Measurements from ENCODE around the gene TMEM127.

TMEM127 gene

DNA sequence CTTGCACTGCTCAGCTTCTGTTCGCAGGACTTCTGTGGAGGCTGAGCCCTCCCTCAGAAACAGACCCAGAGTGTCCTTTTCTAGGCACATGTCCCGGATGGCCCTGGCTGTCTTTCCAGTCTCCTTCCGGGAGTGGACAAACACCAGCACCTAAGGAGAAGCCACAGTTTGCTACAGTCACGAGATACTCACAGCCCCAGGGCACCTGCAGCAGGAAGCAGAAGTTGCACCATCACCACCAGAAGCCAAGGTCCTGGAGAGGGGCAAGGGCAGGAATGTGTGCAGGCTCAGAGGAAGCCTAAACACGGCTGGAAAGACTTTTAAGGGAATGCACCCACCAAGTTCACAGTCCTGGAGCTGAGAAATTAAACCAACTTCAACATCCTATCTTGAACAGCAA is 26.0 kb upstream of the TMEM127 start:
- H3K27ac ChIP-seq (ENCODE audit: poor library complexity, severe bottlenecking) = no peak overlapping the region

DNA sequence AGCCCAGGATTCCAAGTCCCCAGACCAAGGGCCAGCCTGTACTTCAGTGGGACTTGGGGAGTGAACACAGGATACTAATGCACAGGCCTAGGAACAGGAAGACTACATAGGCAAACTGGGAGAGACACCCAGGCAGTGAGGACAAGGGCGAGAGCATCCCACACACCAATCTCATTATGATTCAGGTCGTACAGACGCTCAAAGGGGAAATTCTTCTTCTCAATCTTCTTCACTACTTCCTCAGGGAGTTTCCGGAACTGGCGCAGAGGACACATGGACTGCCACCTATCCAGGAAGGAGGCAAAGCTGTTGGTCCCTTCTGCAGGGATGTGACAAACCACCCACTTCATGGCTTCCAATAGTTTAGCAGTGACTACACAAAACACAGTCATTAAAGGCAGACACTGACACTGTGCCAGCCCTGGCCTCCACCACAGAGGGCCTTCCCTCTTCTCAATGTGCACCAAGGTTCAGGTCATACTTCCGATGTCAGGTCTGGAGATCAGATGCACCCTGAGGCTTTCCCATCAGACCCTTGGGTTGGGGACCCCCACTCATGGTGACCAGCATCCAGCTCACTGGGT is 21.6 kb upstream of the TMEM127 start:
- Histone ChIP-seq H3K4me1 (ENCODE audit: insufficient read depth, poor library complexity, severe bottlenecking) (no peaks in the 10 kb centered on the region), H3K27ac (ENCODE audit: poor library complexity, severe bottlenecking) (no peak overlapping the region), H3K36me3 (ENCODE audit: low read depth) (peaks cover 98% of the 10 kb centered on the region), H3K9me3 (ENCODE audit: severe bottlenecking) (no peaks in the 10 kb centered on the region), H3K4me3 (ENCODE audit: severe bottlenecking) (no peak overlapping the region), H3K27me3 (ENCODE audit: insufficient read depth, poor library complexity, severe bottlenecking) (no peaks in the 10 kb centered on the region)
- TF ChIP-seq, protein P1, sequence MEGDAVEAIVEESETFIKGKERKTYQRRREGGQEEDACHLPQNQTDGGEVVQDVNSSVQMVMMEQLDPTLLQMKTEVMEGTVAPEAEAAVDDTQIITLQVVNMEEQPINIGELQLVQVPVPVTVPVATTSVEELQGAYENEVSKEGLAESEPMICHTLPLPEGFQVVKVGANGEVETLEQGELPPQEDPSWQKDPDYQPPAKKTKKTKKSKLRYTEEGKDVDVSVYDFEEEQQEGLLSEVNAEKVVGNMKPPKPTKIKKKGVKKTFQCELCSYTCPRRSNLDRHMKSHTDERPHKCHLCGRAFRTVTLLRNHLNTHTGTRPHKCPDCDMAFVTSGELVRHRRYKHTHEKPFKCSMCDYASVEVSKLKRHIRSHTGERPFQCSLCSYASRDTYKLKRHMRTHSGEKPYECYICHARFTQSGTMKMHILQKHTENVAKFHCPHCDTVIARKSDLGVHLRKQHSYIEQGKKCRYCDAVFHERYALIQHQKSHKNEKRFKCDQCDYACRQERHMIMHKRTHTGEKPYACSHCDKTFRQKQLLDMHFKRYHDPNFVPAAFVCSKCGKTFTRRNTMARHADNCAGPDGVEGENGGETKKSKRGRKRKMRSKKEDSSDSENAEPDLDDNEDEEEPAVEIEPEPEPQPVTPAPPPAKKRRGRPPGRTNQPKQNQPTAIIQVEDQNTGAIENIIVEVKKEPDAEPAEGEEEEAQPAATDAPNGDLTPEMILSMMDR (IDR thresholded peaks at IDR 0.05; ENCODE audit: poor library complexity, severe bottlenecking) = no peak
- ATAC-seq (ENCODE audit: low read depth) (no peak), DNase-seq (ENCODE audit: low spot score) (no peak)

More for the DNA sequence above, 26.0 kb upstream of the TMEM127 start:
- Histone ChIP-seq H3K27me3 (ENCODE audit: insufficient read depth, poor library complexity, severe bottlenecking) (no peaks in the 10 kb centered on the region), H3K9me3 (ENCODE audit: severe bottlenecking) (no peaks in the 10 kb centered on the region), H3K4me1 (ENCODE audit: insufficient read depth, poor library complexity, severe bottlenecking) (no peaks in the 10 kb centered on the region), H3K4me3 (ENCODE audit: severe bottlenecking) (no peak overlapping the region), H3K36me3 (ENCODE audit: low read depth) (peaks cover 100% of the 10 kb centered on the region)
- ATAC-seq (ENCODE audit: low read depth) (no peak), DNase-seq (ENCODE audit: low spot score) (no peak)
- TF ChIP-seq, protein P1 (IDR thresholded peaks at IDR 0.05; ENCODE audit: poor library complexity, severe bottlenecking) = no peak

DNA sequence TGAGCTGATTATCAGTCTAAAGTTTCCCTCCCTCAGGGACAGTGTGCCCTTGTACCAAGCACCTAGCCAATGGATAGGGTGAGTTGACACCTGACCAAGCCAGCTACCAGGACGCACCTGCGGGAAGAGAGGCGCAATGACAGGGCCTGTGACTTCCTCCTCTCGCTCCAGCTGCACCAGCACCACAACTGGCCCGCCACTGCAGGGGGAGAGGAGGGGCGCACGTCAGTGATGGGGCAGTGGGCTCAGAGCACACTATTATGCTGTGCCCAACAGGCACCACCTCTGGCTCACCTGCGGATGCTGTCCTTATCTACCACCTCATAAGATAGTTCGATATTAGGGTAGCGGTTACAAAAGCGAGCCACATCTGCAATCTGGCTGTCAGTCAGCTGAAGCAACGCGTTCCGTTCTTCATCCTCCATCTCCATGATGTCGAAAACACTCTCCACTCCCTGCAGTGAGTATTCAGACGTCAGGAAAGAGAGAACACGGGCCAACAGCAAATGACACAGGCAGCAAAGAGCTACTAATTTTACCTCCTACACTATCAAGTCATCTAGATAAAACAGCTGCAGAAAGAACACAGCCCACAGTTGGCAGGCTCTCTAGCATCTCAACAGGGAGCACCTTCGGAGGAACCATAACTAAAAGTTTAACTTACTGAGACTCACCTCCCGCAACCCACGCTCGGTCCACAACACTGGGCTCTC is 11.1 kb upstream of the TMEM127 start:
- Histone ChIP-seq H3K36me3 (ENCODE audit: low read depth) (peaks cover 88% of the 10 kb centered on the region), H3K27ac (ENCODE audit: poor library complexity, severe bottlenecking) (no peak overlapping the region), H3K9me3 (ENCODE audit: severe bottlenecking) (no peaks in the 10 kb centered on the region), H3K27me3 (ENCODE audit: insufficient read depth, poor library complexity, severe bottlenecking) (no peaks in the 10 kb centered on the region), H3K4me1 (ENCODE audit: insufficient read depth, poor library complexity, severe bottlenecking) (no peaks in the 10 kb centered on the region), H3K4me3 (ENCODE audit: severe bottlenecking) (no peak overlapping the region)
- TF ChIP-seq, protein P1 (IDR thresholded peaks at IDR 0.05; ENCODE audit: poor library complexity, severe bottlenecking) = no peak
- DNase-seq (ENCODE audit: low spot score) (no peak), ATAC-seq (ENCODE audit: low read depth) (no peak)

DNA sequence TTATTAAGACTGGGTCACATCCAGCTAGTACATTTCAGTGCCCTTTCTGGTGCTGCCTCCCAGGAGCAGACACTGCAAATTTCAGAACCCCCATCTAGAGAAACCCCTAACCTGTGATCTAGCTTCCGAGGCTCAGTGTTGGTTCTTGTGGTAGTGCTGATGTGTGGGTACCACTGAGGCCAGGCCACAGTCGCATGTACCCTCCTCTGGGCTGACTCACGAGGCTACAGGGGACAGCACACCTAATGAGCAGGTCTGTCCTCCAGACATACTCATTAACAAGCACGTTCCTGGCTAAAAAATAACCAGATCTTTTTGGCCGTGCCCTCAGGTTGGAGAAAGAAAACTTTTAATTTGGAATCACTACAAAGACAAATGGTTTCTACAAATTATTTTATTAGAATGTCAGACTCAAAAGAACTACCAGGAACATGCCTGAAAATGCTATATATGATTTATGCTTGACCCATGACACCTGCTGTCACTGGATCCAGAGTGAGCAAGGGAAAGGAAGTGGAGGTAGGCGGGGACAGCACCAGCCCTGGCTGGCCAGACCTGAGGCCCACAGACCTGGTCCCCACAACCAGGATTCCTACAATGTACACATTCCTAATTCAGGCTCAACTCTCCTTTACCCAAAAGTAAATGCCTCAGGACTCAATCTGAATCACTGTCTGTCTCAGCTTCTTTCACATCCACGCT is 8.7 kb upstream of the TMEM127 start:
- no peaks in the 10 kb centered on the region for H3K9me3 ChIP-seq (ENCODE audit: severe bottlenecking)
- H3K4me3 ChIP-seq (ENCODE audit: severe bottlenecking) = no peak overlapping the region
- peaks cover 90% of the 10 kb centered on the region for H3K36me3 ChIP-seq (ENCODE audit: low read depth)
- no peak overlapping the region for H3K27ac ChIP-seq (ENCODE audit: poor library complexity, severe bottlenecking)
- DNase-seq (ENCODE audit: low spot score) (no peak), ATAC-seq (ENCODE audit: low read depth) (no peak)
- TF ChIP-seq, protein P1 (IDR thresholded peaks at IDR 0.05; ENCODE audit: poor library complexity, severe bottlenecking) = no peak
- no peaks in the 10 kb centered on the region for H3K27me3 ChIP-seq (ENCODE audit: insufficient read depth, poor library complexity, severe bottlenecking)
- H3K4me1 ChIP-seq (ENCODE audit: insufficient read depth, poor library complexity, severe bottlenecking) = no peaks in the 10 kb centered on the region

All from RWPE2 (cell line).